Adrenal gland (tissue), 12 donors: ENCODE measurements around the gene ATE1. TPM values are rescaled to one million over a fixed set of nuclear protein-coding genes. Genes with fewer than 3 reads are reported as not detected.
A peak's percentile ranks its signal among the peaks of the same experiment; 100 is the strongest.

ENCODE experiments used
- DNase-seq, 7 donors: peaks; one replicate each; pipeline ENCODE4 v3.0.0-alpha.2; 2019 to 2020
- H3K27ac ChIP-seq, 5 donors: fragments of 200-600 bp; sonication (generic) in 4 of 5; 1 replicate in 3 of 5; 2 replicates in 2 of 5; pipeline versions ENCODE4 v1.5.1 to v1.8.0; 2016 to 2020; ENCODE audit warnings: mild to moderate bottlenecking in 1 of 5
- H3K27me3 ChIP-seq: fragments of 200-600 bp; 2 replicates; pipeline ENCODE4 v1.8.0; 2021
- H3K36me3 ChIP-seq, 2 donors: fragments of 200-600 bp; replicated peaks in 1 of 2; 1 replicate in 1 of 2; 2 replicates in 1 of 2; pipeline versions ENCODE4 v1.5.1 to v1.8.0; 2018 to 2022
- H3K4me1 ChIP-seq, 2 donors: fragments of 200-600 bp; replicated peaks in 1 of 2; 1 replicate in 1 of 2; 2 replicates in 1 of 2; pipeline versions ENCODE4 v1.5.1 to v1.8.0; 2018 to 2021
- H3K4me3 ChIP-seq, 4 donors: fragments of 200-600 bp; sonication (generic) in 3 of 4; one replicate each; pipeline ENCODE4 v1.5.1; 2016 to 2018
- H3K9me3 ChIP-seq, 3 donors: fragments of 200-600 bp; sonication (generic) in 1 of 3; replicated peaks in 1 of 3; 1 replicate in 2 of 3; 2 replicates in 1 of 3; pipeline versions ENCODE4 v1.5.1 to v1.8.0; 2016 to 2021
- CTCF ChIP-seq, 6 experiments: fragments of 450-650 bp in 4 of 6; fragments of 200-600 bp in 2 of 6; sonication (generic) in 1 of 6; IDR thresholded peaks; 1 replicate in 5 of 6; 2 replicates in 1 of 6; pipeline versions ENCODE4 v1.5.1 to v1.8.0; 2016 to 2021; ENCODE audit warnings: antibody characterized with exemption in 6 of 6, mild to moderate bottlenecking in 2 of 6, moderate library complexity in 1 of 6
- POLR2A ChIP-seq, 2 donors: fragments of 450-650 bp; IDR thresholded peaks; one replicate each; pipeline ENCODE4 v1.6.1; 2017; ENCODE audit warnings: antibody characterized with exemption in 2 of 2, mild to moderate bottlenecking in 2 of 2, moderate library complexity in 1 of 2
- whole genome bisulfite sequencing, 4 donors: extraction: QIAGEN DNeasy Blood & Tissue Kit in 2 of 4; methylation state at CpG; one replicate each; pipeline versions ENCODE4 v1.1.5 to v1.1.7; 2013 to 2017; 5-methylcytosine and 5-hydroxymethylcytosine counted together
- intact Hi-C, 2 donors: fragments of 100-400 bp; cut with DNase I; formaldehyde crosslinking; loops; one replicate each; pipeline versions ENCODE4 v1.14.1 to v1.15.0; 2022 to 2023
- polyA plus RNA-seq, 3 donors: library from polyadenylated mRNA; stranded (reverse); fragments of 200-250 nt in 2 of 3; fragments of 350-450 nt in 1 of 3; fragmentation: Illumina TruSeq in 1 of 3; extraction: RNeasy Lipid Tissue Mini Kit (QIAGEN cat#74804) in 1 of 3; gene quantifications; one replicate each; pipeline ENCODE4 v1.2.3, GENCODE V29; 2013 to 2014
- total RNA-seq, 9 donors: library from RNA; depleted of rRNA in 4 of 9; stranded (reverse); fragments of >200 nt in 4 of 9; fragments of 120-200 nt in 1 of 9; fragmentation: NEBNext Ultra II Directional in 1 of 9; extraction: Animal tissue kit (Norgen Biotek cat#: 25700) in 1 of 9; gene quantifications; one replicate each; pipeline versions ENCODE4 v1.1.0 to v1.2.4, GENCODE V29; 2013 to 2023
- donor health status: healthy with polysubstance abuse.
- donor health status: Bipolar disorder and iron deficiency.
- donor health status: DM: yes; HTN: yes; CAD: no.
- donor health status: DM: no; HTN: no; CAD: no.
- donor health status: DM: no; HTN: no; CAD: no.
- donor health status: DM: yes; HTN: yes; CAD: no.

Gene ATE1
- total and polyA plus RNA-seq, 12 donors, result 4.2 to 53.7 (median 31.9) TPM

GRCh38 chr10:121928528-121928884, 675 bp upstream of the ATE1 start:
- H3K27me3 ChIP-seq, result no peaks in the 10 kb centered on the region
- peak in 5 of 7 donors; percentile 36 to 68 (median 53) for DNase-seq
- peaks cover 15 to 24% of the 10 kb centered on the region in 2 donors for H3K4me1 ChIP-seq
- H3K4me3 ChIP-seq, result peak overlapping the region; percentile 88 to 99 (median 94)
- H3K9me3 ChIP-seq, result no peaks in the 10 kb centered on the region
- WGBS, 4 donors, result 0 to 9% (median 4%) methylated on average over 4 to 20 of the region's 20 CpGs
- intact Hi-C loops, result no loop called here
- H3K36me3 ChIP-seq, result no peaks in the 10 kb centered on the region
- TF ChIP-seq CTCF (IDR thresholded peaks at IDR 0.05) (no peak), POLR2A (IDR thresholded peaks at IDR 0.05) (no peak)
- H3K27ac ChIP-seq, result peak overlapping the region; percentile 96 to 99 (median 98)

GRCh38 chr10:121927318-121927840, 452 bp downstream of the ATE1 start:
- peak; percentile 65 to 78 (median 67) for DNase-seq
- intact Hi-C loops, result no loop called here
- 0% methylated on average over 8 to 48 of the region's 48 CpGs for WGBS, 4 donors
- H3K4me1 ChIP-seq, result peaks cover 15 to 24% of the 10 kb centered on the region in 2 donors
- H3K27me3 ChIP-seq, result no peaks in the 10 kb centered on the region
- no peak for TF ChIP-seq POLR2A (IDR thresholded peaks at IDR 0.05)
- TF ChIP-seq CTCF (IDR thresholded peaks at IDR 0.05), result no peak
- H3K27ac ChIP-seq, result peak overlapping the region; percentile 96 to 99 (median 98)
- H3K9me3 ChIP-seq, result no peaks in the 10 kb centered on the region
- H3K36me3 ChIP-seq, result peaks cover 0 to 3% of the 10 kb centered on the region in 2 donors
- peak overlapping the region; percentile 65 to 99 (median 88) for H3K4me3 ChIP-seq

- TF ChIP-seq POLR2A (IDR thresholded peaks at IDR 0.05) (peak; percentile 5 to 44), CTCF (IDR thresholded peaks at IDR 0.05) (no peak)
- H3K27ac ChIP-seq, result peak overlapping the region; percentile 96 to 99 (median 98)
- H3K27me3 ChIP-seq, result no peaks in the 10 kb centered on the region
- no peaks in the 10 kb centered on the region for H3K9me3 ChIP-seq
- 0 to 1% (median 1%) methylated on average over 20 of the region's 20 CpGs for WGBS, 4 donors
- no peak for DNase-seq
- H3K4me3 ChIP-seq, result peak overlapping the region in 3 of 4 donors; percentile 88 to 99 (median 89)
- H3K4me1 ChIP-seq, result peaks cover 15 to 24% of the 10 kb centered on the region in 2 donors
- H3K36me3 ChIP-seq, result peaks cover 0 to 3% of the 10 kb centered on the region in 2 donors
- intact Hi-C loops, result no loop called here
Measured at GRCh38 chr10:121926671-121927317, 1.0 kb downstream of the ATE1 start.

GRCh38 chr10:121926157-121926556, 1.7 kb downstream of the ATE1 start:
- intact Hi-C loops, result no loop called here
- DNase-seq, result no peak
- H3K27ac ChIP-seq, result peak overlapping the region in 4 of 5 donors; percentile 96 to 99 (median 98)
- TF ChIP-seq CTCF (IDR thresholded peaks at IDR 0.05) (no peak), POLR2A (IDR thresholded peaks at IDR 0.05) (no peak)
- 70 to 74% (median 73%) methylated on average over 4 of the region's 4 CpGs for WGBS, 4 donors
- H3K36me3 ChIP-seq, result peaks cover 0 to 3% of the 10 kb centered on the region in 2 donors
- no peaks in the 10 kb centered on the region for H3K9me3 ChIP-seq
- no peaks in the 10 kb centered on the region for H3K27me3 ChIP-seq
- H3K4me1 ChIP-seq, result peaks cover 15 to 24% of the 10 kb centered on the region in 2 donors
- peak overlapping the region in 1 of 4 donors; percentile 88 for H3K4me3 ChIP-seq
